WTC11 (cell line): ENCODE results near the gene CXorf38.

ENCODE experiments used
- CTCF ChIP-seq: fragments of 200-600 bp; IDR thresholded peaks from 2 replicates; pipeline ENCODE4 v1.8.0; 2022; ENCODE audit warnings: antibody characterized with exemption
- GABPB1 ChIP-seq: sonication (generic); formaldehyde crosslinking; IDR thresholded peaks from 2 replicates; pipeline ENCODE4 v1.8.1; 2023; ENCODE audit warnings: mild to moderate bottlenecking, missing genetic modification reagents
- NR3C1 ChIP-seq: sonication (generic); formaldehyde crosslinking; conservative IDR thresholded peaks from 2 replicates; pipeline ENCODE4 v1.8.1; 2023; ENCODE audit warnings: low read depth, mild to moderate bottlenecking, missing genetic modification reagents

- TF ChIP-seq CTCF (no peak), NR3C1 (CRISPR knock-in tag) (no peak), GABPB1 (CRISPR knock-in tag) (no peak)
These were observed 15.8 kb upstream of the CXorf38 start for GRCh38 chrX:40663078-40663740.
